Testis (tissue), 2 donors: Measurements from ENCODE around the gene ISLR.

Experiments
- CTCF ChIP-seq, 3 experiments: fragments of 450-650 bp in 2 of 3; fragments of 200-600 bp in 1 of 3; sonication (generic) in 1 of 3; IDR thresholded peaks; one replicate each; pipeline ENCODE4 v1.5.1; 2016 to 2019; ENCODE audit warnings: antibody characterized with exemption in 3 of 3, mild to moderate bottlenecking in 2 of 3, moderate library complexity in 1 of 3
- POLR2A ChIP-seq: fragments of 450-650 bp; IDR thresholded peaks from one replicate; pipeline ENCODE4 v1.6.1; 2017; ENCODE audit warnings: antibody characterized with exemption, mild to moderate bottlenecking, moderate library complexity

GRCh38 chr15:74202452-74203401 lies 29.2 kb downstream of the ISLR start, which contains the start of gene STRA6:
- TF ChIP-seq CTCF (IDR thresholded peaks at IDR 0.05) (no peak), POLR2A (no peak)
